HG03045 (cell line): ENCODE results near the gene HSPA12B.

Experiments used
- ATAC-seq: cut with Tn5 transposase; IDR thresholded peaks from one replicate; pipeline ENCODE4 v1.9.1; 2021; ENCODE audit warnings: mild to moderate bottlenecking, moderate library complexity; ENCODE audit not compliant: unreplicated experiment

The HSPA12B gene

GRCh38 chr20:3763671-3764601 is 31.5 kb downstream of the HSPA12B start:
- no peak for ATAC-seq

GRCh38 chr20:3764659-3765058 is 32.2 kb downstream of the HSPA12B start:
- no peak for ATAC-seq

DNA sequence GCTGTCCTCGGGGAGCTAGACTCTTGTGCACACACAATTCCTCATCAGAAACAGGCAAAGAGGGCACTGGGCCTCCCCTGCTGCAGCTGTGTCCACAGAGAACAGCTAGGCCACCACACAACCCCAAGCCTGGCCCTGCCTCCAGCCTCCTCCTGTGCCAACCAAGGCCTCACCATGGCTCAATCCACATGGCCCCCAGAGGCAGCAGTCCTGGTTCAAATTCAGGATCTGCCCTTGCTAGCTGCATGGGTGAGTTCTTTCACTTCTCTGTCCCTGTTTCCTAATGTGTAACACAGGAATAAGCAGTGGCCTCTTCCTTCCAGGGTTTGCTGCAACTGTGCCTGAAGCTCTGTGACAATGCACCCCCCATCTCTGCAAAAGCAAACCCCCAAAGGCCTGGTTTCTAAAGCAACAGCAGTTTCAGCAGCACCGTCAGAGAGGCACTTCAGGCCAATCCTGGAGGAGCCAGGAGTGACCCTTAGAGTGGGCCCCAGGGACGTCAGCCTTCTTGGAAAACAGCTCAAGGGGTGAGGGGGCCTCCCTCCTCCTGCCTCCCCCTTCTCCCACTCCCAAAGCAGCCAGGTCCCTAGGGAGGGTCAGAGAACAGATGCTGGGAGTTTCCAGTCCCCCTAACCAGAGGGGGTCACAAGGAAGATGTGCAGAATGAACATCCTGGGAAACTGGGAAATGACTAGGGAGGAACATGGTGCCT is 32.8 kb downstream of the HSPA12B start:
- ATAC-seq, result no peak

GRCh38 chr20:3766422-3767109 is 34.1 kb downstream of the HSPA12B start:
- no peak for ATAC-seq

DNA sequence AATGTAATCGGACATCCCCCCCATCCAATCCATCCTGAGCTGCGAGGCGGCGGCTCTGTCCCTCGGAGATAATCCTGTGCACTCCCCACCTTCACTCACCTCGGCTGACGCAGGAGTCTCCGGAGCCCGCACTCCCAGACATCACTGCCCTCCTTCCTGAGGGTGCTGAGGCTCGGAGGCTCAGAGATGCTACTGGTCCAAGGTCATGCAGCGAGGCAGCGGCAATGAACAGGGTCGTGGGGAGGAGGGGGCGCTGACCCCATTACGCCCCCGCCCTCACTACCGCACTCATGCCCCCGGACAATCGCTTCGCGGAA is 34.6 kb downstream of the HSPA12B start:
- peak; percentile 1 for ATAC-seq

DNA sequence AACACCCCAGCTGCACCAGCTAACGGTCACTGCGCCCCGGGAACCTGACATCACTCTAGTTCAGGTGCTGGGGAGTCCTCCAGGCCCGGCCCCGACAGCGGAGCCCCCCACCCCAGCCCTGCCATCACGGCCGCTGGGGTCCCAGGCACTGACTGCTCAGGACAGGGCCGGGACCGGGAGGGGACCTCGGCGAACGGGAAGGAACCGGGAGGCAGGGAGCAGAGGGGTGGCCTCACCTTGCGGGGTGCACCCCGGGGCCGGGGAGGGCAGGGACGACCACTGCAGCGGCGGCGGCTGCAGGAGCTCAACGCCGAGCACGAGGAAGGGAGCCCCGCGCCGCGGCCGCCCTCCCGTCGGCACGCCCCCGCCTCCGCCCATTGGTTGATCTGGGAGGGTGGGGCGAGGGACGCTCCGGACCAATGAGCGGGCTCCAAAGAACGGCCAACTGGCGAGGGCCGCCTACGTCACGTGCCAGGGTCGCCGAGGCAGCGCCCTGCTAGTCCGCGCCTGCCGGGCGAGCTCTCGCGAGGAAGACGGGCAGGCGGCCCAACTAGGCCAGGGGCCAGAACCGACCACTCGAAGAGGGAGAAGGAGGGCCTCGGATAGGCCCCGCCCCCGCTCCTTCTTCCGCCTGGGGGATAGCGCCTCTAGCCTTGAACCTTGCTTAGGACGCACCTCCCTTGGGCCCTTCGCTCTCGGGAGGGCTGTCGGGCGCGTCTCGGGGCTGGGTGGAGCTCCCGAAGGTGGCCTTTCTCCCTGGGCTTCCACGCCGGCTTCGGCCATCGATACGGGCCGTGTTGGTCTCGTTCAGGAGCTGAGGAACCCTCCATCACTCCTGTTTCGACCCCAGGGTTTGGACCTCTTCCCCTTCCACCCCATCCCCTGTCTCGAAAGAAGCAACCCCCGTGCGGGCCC is 35.2 kb downstream of the HSPA12B start, which contains the start of gene ADISSP:
ADISSP (minus strand) TSS at position 327 of the 915 bp plus-strand sequence. CDS start 7,653 bp downstream, outside the sequence.
- ATAC-seq, result peak; percentile 94

DNA sequence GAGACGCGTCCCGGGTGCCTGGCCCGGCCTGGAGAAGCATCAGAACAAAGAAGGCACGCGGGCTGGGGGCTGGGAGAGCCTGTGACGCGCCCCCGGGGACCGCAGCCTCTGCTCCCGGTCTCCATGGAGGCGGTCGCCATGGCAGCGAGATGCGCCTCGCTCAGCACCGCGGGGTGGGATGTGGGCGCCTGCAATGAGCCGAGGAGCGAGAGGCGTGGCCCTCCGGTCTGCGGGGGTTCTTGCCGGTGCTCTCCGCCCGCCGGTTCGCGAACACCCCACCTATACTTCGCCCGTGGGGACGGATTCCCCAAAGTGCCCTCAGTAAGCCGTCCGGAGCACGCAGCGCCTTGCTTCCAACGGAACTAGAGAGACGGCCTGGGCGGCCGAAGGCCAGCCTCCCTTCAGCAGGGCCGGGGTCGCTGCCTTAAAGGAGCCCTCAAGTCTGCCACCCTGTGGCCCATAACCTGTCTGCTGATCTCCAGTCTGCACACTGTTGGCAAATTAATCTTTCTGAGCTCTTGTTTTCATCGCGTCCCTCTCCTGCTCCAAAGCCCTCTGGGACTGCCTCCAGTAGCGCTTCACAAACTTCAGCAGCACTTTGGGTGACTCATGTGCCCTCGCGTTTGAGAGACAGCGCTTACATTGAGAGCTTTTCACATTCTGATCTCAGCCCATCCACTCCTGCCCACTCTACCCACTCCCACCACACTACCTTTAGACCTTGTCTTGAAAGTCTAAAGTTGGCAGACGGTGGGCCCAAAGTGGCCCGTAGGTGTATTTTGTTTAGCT is 36.1 kb downstream of the HSPA12B start:
- ATAC-seq, result peak; percentile 32

- no peak for ATAC-seq
Measured at GRCh38 chr20:3771552-3772058, 39.1 kb downstream of the HSPA12B start.

- no peak for ATAC-seq
Measured at GRCh38 chr20:3775457-3776108, 43.1 kb downstream of the HSPA12B start.

DNA sequence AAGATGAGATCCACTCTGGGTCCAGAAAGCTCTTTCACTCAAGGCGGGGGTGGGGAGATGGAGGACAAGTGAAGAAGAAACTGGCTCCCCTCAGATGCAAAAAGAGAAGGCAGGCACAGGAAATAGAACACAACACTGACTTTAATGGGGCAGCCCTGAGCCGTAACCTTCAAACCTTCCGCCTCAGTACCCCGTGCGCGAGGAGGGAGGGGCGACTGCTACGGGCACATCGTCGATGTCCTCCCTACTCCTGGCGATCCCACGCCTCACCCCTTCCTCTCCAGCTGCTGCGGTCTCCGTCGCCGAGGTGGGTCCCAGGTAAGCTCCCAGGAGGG is 44.9 kb downstream of the HSPA12B start:
- no peak for ATAC-seq

- ATAC-seq, result no peak
Measured at GRCh38 chr20:3777716-3778629, 45.5 kb downstream of the HSPA12B start.

- no peak for ATAC-seq
Measured at GRCh38 chr20:3778976-3779375, 46.5 kb downstream of the HSPA12B start.

GRCh38 chr20:3781153-3781910 is 48.8 kb downstream of the HSPA12B start, which contains the start of gene SPEF1:
SPEF1 (minus strand) TSS chr20:3781448; CDS start chr20:3781287, 161 bp downstream.
- peak; percentile 45 for ATAC-seq

DNA sequence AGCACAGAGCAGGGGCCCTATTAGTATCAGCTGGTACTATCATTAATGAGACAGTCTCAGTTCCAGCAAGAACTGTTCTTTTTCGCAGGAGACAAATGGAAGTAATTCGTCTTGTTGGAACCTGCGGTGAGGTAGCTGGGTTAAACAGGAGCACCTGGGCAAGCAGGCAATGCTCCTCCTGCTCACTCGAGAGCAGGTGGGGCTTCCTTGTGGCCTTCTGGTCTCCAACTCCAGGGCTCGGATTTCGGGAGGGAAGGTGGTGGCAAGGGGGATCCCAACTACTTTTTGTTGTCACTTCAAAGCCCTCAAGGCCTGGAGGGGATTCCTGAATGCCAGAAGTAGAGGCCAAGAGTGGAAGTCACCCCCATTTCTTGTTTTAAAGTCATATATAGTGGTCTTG is 50.1 kb downstream of the HSPA12B start:
- ATAC-seq, result no peak

GRCh38 chr20:3783068-3783489 is 50.6 kb downstream of the HSPA12B start:
- ATAC-seq, result no peak

GRCh38 chr20:3783511-3784195 is 51.2 kb downstream of the HSPA12B start:
- ATAC-seq, result no peak
